HG03460 (cell line): ENCODE results near the gene WNT10A.
A peak's percentile ranks its signal among the peaks of the same experiment; 100 is the strongest.

ENCODE experiments used
- ATAC-seq: cut with Tn5 transposase; IDR thresholded peaks from one replicate; pipeline ENCODE4 v1.9.1; 2021; ENCODE audit not compliant: unreplicated experiment

The WNT10A gene

GRCh38 chr2:218876562-218877219 lies 4.0 kb upstream of the WNT10A start:
- no peak for ATAC-seq

- no peak for ATAC-seq
Measured at GRCh38 chr2:218877331-218877730, 3.3 kb upstream of the WNT10A start.

GRCh38 chr2:218877891-218878290 lies 2.8 kb upstream of the WNT10A start:
- no peak for ATAC-seq

- no peak for ATAC-seq
Measured at GRCh38 chr2:218878486-218878885, 2.2 kb upstream of the WNT10A start.

GRCh38 chr2:218878926-218879761 lies 1.5 kb upstream of the WNT10A start:
- no peak for ATAC-seq

- ATAC-seq, result no peak
Measured at GRCh38 chr2:218879776-218880101, 913 bp upstream of the WNT10A start.

GRCh38 chr2:218880859-218881594 lies 375 bp downstream of the WNT10A start:
- ATAC-seq, result no peak

- no peak for ATAC-seq
Measured at GRCh38 chr2:218881744-218882460, 1.2 kb downstream of the WNT10A start.

GRCh38 chr2:218882461-218882816 lies 1.8 kb downstream of the WNT10A start:
- ATAC-seq, result no peak

- no peak for ATAC-seq
Measured at GRCh38 chr2:218882866-218883366, 2.3 kb downstream of the WNT10A start.

GRCh38 chr2:218883491-218884490 lies 3.1 kb downstream of the WNT10A start:
- no peak for ATAC-seq

- ATAC-seq, result no peak
Measured at GRCh38 chr2:218884519-218884918, 3.9 kb downstream of the WNT10A start.

GRCh38 chr2:218885981-218886947 lies 5.6 kb downstream of the WNT10A start:
- peak; percentile 61 for ATAC-seq

- no peak for ATAC-seq
Measured at GRCh38 chr2:218887079-218887478, 6.4 kb downstream of the WNT10A start.

GRCh38 chr2:218888341-218888740 lies 7.7 kb downstream of the WNT10A start:
- no peak for ATAC-seq

GRCh38 chr2:218889937-218890336 lies 9.3 kb downstream of the WNT10A start:
- ATAC-seq, result no peak

- ATAC-seq, result no peak
Measured at GRCh38 chr2:218890369-218890768, 9.7 kb downstream of the WNT10A start.

- no peak for ATAC-seq
Measured at GRCh38 chr2:218891275-218892135, 10.9 kb downstream of the WNT10A start.
